Neural cell (in vitro differentiated cells): ENCODE results near the gene HECW1.

ENCODE experiments used
- CTCF ChIP-seq: fragments of 450-650 bp; IDR thresholded peaks from 2 replicates; pipeline ENCODE4 v1.5.1; 2014; ENCODE audit warnings: antibody characterized with exemption, mild to moderate bottlenecking, moderate library complexity; ENCODE audit not compliant: poor library complexity, severe bottlenecking
- EZH2 ChIP-seq: fragments of 200-600, 300-800 bp; shearing (Covaris generic), sonication (generic); IDR thresholded peaks from 2 replicates; pipeline ENCODE4 v1.6.1; 2014; ENCODE audit warnings: antibody characterized with exemption, low read length, borderline replicate concordance, mild to moderate bottlenecking; ENCODE audit not compliant: insufficient read depth, poor library complexity, severe bottlenecking
- MXI1 ChIP-seq: fragments of 450-650 bp; conservative IDR thresholded peaks from 2 replicates; pipeline ENCODE4 v1.6.1; 2014; ENCODE audit warnings: antibody characterized with exemption, mild to moderate bottlenecking; ENCODE audit not compliant: poor library complexity, severe bottlenecking
- POLR2AphosphoS5 ChIP-seq: IDR thresholded peaks from 2 replicates; pipeline ENCODE4 v1.6.1; 2012
- RAD21 ChIP-seq: fragments of 450-650 bp; conservative IDR thresholded peaks from 2 replicates; pipeline ENCODE4 v1.6.1; 2014; ENCODE audit warnings: antibody characterized with exemption, mild to moderate bottlenecking, moderate library complexity
- REST ChIP-seq: IDR thresholded peaks from 2 replicates; pipeline ENCODE4 v1.6.1; 2012; ENCODE audit warnings: borderline replicate concordance
- SMC3 ChIP-seq: fragments of 450-650 bp; conservative IDR thresholded peaks from 2 replicates; pipeline ENCODE4 v1.6.1; 2014; ENCODE audit warnings: antibody characterized with exemption, mild to moderate bottlenecking, moderate library complexity; ENCODE audit not compliant: poor library complexity
- TAF1 ChIP-seq: IDR thresholded peaks from 2 replicates; pipeline ENCODE4 v1.6.1; 2012; ENCODE audit warnings: low read depth

- no peak for TF ChIP-seq RAD21
- peak; percentile 5 for TF ChIP-seq TAF1
- no peak for TF ChIP-seq CTCF
- no peak for TF ChIP-seq MXI1
- no peak for TF ChIP-seq REST
- no peak for TF ChIP-seq POLR2AphosphoS5
- no peak for TF ChIP-seq EZH2
- no peak for TF ChIP-seq SMC3
These were observed 1.4 kb downstream of the HECW1 start for GRCh38 chr7:43113622-43114457.
